Astrocyte (in vitro differentiated cells and primary cell): ENCODE measurements around the gene FARS2.
"Not testable (repeated sequence)": the region's sequence is repeated elsewhere in the genome, so short reads cannot be mapped to it uniquely, and the experiment has no call there.

Experiments
- CTCF ChIP-seq: IDR thresholded peaks from 2 replicates; pipeline ENCODE4 v1.5.1; 2011; ENCODE audit warnings: low read depth, mild to moderate bottlenecking, inconsistent platforms, low read length, moderate library complexity; ENCODE audit not compliant: insufficient read depth
- EZH2 ChIP-seq: IDR thresholded peaks from 2 replicates; pipeline ENCODE4 v1.6.1; 2012; ENCODE audit warnings: mild to moderate bottlenecking, low read length, inconsistent platforms; ENCODE audit not compliant: insufficient read depth

- not testable (repeated sequence) for TF ChIP-seq CTCF, EZH2
These were observed 303.4 kb downstream of the FARS2 start for GRCh38 chr6:5564746-5565145.
